HepG2 (cell line): ENCODE measurements around the gene RIPK1. TPM values are rescaled to one million over a fixed set of nuclear protein-coding genes. Genes with fewer than 3 reads are reported as not detected.

Source experiments
- HMGXB3 ChIP-seq: sonication (generic); formaldehyde crosslinking; IDR thresholded peaks from 2 replicates; pipeline ENCODE4 v1.4.0; 2020; ENCODE audit warnings: missing genetic modification reagents, borderline replicate concordance
- SIN3A ChIP-seq: IDR thresholded peaks from 2 replicates; pipeline ENCODE4 v1.6.1; 2011; ENCODE audit warnings: low read depth, mild to moderate bottlenecking, control low read depth, low read length, borderline replicate concordance
- TIGD3 ChIP-seq: sonication (generic); formaldehyde crosslinking; IDR thresholded peaks from 2 replicates; pipeline ENCODE4 v1.5.1; 2020; ENCODE audit warnings: mild to moderate bottlenecking, missing genetic modification reagents, borderline replicate concordance
- ZBTB49 ChIP-seq: sonication (generic); formaldehyde crosslinking; IDR thresholded peaks from 2 replicates; pipeline ENCODE4 v1.4.0; 2020; ENCODE audit warnings: missing genetic modification reagents, borderline replicate concordance
- ZBTB8A ChIP-seq: sonication (generic); formaldehyde crosslinking; IDR thresholded peaks from 2 replicates; pipeline ENCODE4 v1.4.0; 2020; ENCODE audit warnings: mild to moderate bottlenecking, low read depth, missing genetic modification reagents, borderline replicate concordance
- ZNF281 ChIP-seq: sonication (generic); formaldehyde crosslinking; IDR thresholded peaks from 2 replicates; pipeline ENCODE4 v1.4.0; 2020; ENCODE audit warnings: missing genetic modification reagents, borderline replicate concordance
- ZNF777 ChIP-seq: sonication (generic); formaldehyde crosslinking; IDR thresholded peaks from 2 replicates; pipeline ENCODE4 v1.4.0; 2020; ENCODE audit warnings: missing genetic modification reagents
- polyA plus RNA-seq, 8 experiments: library from polyadenylated mRNA; depleted of rRNA in 3 of 8; stranded (reverse) in 7 of 8; unstranded in 1 of 8; fragments of >200 nt; fragmentation: Illumina TruSeq in 4 of 8; extraction: Trizol in 4 of 8; gene quantifications; 2 replicates each; pipeline versions ENCODE4 v1.2.1 to v1.2.3, GENCODE V29; 2011 to 2016; ENCODE audit warnings: low read depth in 4 of 8, missing spikeins in 1 of 8, mixed read lengths in 1 of 8; ENCODE audit not compliant: insufficient read depth in 1 of 8
- total RNA-seq, 5 experiments: library from RNA; depleted of rRNA; stranded (reverse); fragments of >200 nt; fragmentation: Illumina TruSeq; extraction: Trizol; gene quantifications; 2 replicates each; pipeline ENCODE4 v1.2.3, GENCODE V29; 2016; ENCODE audit warnings: low read depth in 1 of 5

The RIPK1 gene
- total and polyA plus RNA-seq, 2 of the 13 experiments (the other 11 are each of a cell fraction or from before 2014, with no cell fraction given): 9.0 to 10.3 TPM

GRCh38 chr6:3052481-3053230 lies 15.6 kb upstream of the RIPK1 start (continued):
- TF ChIP-seq ZBTB8A (CRISPR knock-in tag) (0 out of 2 replicates have a peak, but pooled peaks have one; percentile 6), HMGXB3 (CRISPR knock-in tag) (no peak), ZNF281 (CRISPR knock-in tag) (no peak), ZBTB49 (CRISPR knock-in tag) (0 out of 2 replicates have a peak, but pooled peaks have one; percentile 47), TIGD3 (CRISPR knock-in tag) (no peak), ZNF777 (no peak; the same call in 1 of the 2 replicates), SIN3A (0 out of 2 replicates have a peak, but pooled peaks have one; percentile 14)
